Hepatocyte (in vitro differentiated cells): ENCODE results near the gene ALX3.

Experiments used
- CTCF ChIP-seq: fragments of 200-600 bp; sonication (generic); IDR thresholded peaks from 2 replicates; pipeline ENCODE4 v1.5.1; 2016; ENCODE audit warnings: antibody characterized with exemption, mild to moderate bottlenecking; ENCODE audit not compliant: poor library complexity
- EZH2 ChIP-seq: fragments of 200-600 bp; sonication (generic); IDR thresholded peaks from 2 replicates; pipeline ENCODE4 v1.6.1; 2016; ENCODE audit warnings: antibody characterized with exemption, mild to moderate bottlenecking, borderline replicate concordance

- TF ChIP-seq EZH2, result no peak
- no peak for TF ChIP-seq CTCF
These were observed 29.9 kb downstream of the ALX3 start for GRCh38 chr1:110040548-110040947.
